Gastrocnemius medialis (tissue), 4 donors: ENCODE results near the gene JAG2. TPM values are rescaled to one million over a fixed set of nuclear protein-coding genes. Genes with fewer than 3 reads are reported as not detected.

Experiments used
- ATAC-seq, 2 donors: fragments of 150-250 bp; one replicate each; pipeline ENCODE4 v1.9.1; 2016
- DNase-seq, 2 donors: peaks; one replicate each; pipeline ENCODE4 v3.0.0-alpha.2; 2019
- H3K27ac ChIP-seq, 4 donors: fragments of 200-600 bp; sonication (generic); 1 replicate in 1 of 4; 2 replicates in 3 of 4; pipeline ENCODE4 v1.5.1; 2016 to 2018; ENCODE audit warnings: mild to moderate bottlenecking in 2 of 4, moderate library complexity in 1 of 4
- H3K27me3 ChIP-seq, 3 donors: fragments of 200-600 bp; sonication (generic) in 2 of 3; 1 replicate in 1 of 3; 2 replicates in 2 of 3; pipeline versions ENCODE4 v1.5.1 to v1.6.0; 2016 to 2019; ENCODE audit warnings: mild to moderate bottlenecking in 1 of 3, moderate library complexity in 1 of 3
- H3K36me3 ChIP-seq, 2 donors: fragments of 200-600 bp; sonication (generic) in 1 of 2; one replicate each; pipeline ENCODE4 v1.5.1; 2017 to 2018
- H3K4me1 ChIP-seq, 2 donors: fragments of 200-600 bp; sonication (generic) in 1 of 2; one replicate each; pipeline ENCODE4 v1.5.1; 2016 to 2017; ENCODE audit warnings: mild to moderate bottlenecking in 2 of 2
- H3K4me3 ChIP-seq, 4 donors: fragments of 200-600 bp; sonication (generic) in 3 of 4; 1 replicate in 1 of 4; 2 replicates in 3 of 4; pipeline ENCODE4 v1.5.1; 2016 to 2019; ENCODE audit warnings: mild to moderate bottlenecking in 2 of 4
- H3K9me3 ChIP-seq, 3 donors: fragments of 200-600 bp; sonication (generic) in 2 of 3; 1 replicate in 1 of 3; 2 replicates in 2 of 3; pipeline ENCODE4 v1.5.1; 2016 to 2019
- POLR2A ChIP-seq, 2 donors: fragments of 450-650 bp; IDR thresholded peaks; one replicate each; pipeline ENCODE4 v1.6.1; 2017; ENCODE audit warnings: antibody characterized with exemption in 2 of 2, mild to moderate bottlenecking in 2 of 2, moderate library complexity in 2 of 2
- in situ Hi-C, 4 donors: fragments of 200-750 bp; cut with MboI; loops; one replicate each; pipeline versions ENCODE4 v1.15.0 to v1.8.0; 2017; ENCODE audit warnings: low sequenced_read_pairs in 4 of 4
- intact Hi-C: fragments of 100-400 bp; cut with DNase I; formaldehyde crosslinking; loops from one replicate; pipeline ENCODE4 v1.15.1; 2023; ENCODE audit warnings: low total_unique reads
- total RNA-seq, 4 donors: library from RNA; depleted of rRNA; stranded (reverse); fragments of >200 nt; gene quantifications; one replicate each; pipeline versions ENCODE4 v1.1.0 to v1.2.3, GENCODE V29; 2016
- TF ChIP-seq, protein P1 (sequence below), 5 experiments: fragments of 450-650 bp in 3 of 5; fragments of 200-600 bp in 2 of 5; sonication (generic) in 2 of 5; IDR thresholded peaks in 4 of 5; conservative IDR thresholded peaks in 1 of 5; 1 replicate in 4 of 5; 2 replicates in 1 of 5; pipeline ENCODE4 v1.5.1; 2016 to 2019; ENCODE audit warnings: antibody characterized with exemption in 5 of 5, mild to moderate bottlenecking in 3 of 5, moderate library complexity in 3 of 5

JAG2 gene
- total RNA-seq, 4 donors from 2014 or later, result 8.0 to 17.9 (median 15.7) TPM

DNA sequence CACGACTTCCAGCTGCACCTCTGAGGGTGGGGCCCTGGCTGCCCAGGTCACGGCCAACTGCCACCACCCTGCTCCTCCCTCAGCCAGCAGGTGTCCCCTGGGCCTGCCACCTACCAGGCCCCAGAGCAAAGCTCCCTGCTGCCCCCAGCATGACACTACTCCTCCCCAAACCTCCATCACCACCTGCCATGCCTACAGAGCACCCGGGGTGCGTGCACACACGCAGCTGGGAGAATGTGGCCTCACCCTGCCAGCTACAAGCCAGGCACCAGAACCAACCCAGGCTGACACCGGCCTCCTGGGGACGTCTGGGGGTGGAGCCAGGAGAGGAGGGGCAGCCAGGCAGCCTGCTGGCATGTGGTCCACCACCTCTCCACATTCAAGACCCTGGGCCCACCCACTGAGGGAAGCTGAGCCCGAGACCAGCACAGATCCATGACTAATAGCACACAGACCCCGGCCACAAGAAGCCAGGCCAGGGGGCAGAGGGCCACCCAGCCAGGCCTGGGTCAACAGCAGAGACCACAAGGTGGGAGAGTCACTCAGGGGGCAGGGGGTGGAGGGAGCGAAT is 3.4 kb downstream of the JAG2 start:
- ATAC-seq (no peak), DNase-seq (no peak)
- H3K27me3 ChIP-seq, result no peaks in the 10 kb centered on the region
- peak overlapping the region in 2 of 4 donors; percentile 22 to 25 for H3K4me3 ChIP-seq
- TF ChIP-seq, protein P1, sequence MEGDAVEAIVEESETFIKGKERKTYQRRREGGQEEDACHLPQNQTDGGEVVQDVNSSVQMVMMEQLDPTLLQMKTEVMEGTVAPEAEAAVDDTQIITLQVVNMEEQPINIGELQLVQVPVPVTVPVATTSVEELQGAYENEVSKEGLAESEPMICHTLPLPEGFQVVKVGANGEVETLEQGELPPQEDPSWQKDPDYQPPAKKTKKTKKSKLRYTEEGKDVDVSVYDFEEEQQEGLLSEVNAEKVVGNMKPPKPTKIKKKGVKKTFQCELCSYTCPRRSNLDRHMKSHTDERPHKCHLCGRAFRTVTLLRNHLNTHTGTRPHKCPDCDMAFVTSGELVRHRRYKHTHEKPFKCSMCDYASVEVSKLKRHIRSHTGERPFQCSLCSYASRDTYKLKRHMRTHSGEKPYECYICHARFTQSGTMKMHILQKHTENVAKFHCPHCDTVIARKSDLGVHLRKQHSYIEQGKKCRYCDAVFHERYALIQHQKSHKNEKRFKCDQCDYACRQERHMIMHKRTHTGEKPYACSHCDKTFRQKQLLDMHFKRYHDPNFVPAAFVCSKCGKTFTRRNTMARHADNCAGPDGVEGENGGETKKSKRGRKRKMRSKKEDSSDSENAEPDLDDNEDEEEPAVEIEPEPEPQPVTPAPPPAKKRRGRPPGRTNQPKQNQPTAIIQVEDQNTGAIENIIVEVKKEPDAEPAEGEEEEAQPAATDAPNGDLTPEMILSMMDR (IDR thresholded peaks at IDR 0.05 in 4 of 5, conservative IDR thresholded peaks at IDR 0.05 in 1 of 5), result no peak
- TF ChIP-seq POLR2A (IDR thresholded peaks at IDR 0.05), result no peak
- peak overlapping the region; percentile 68 to 85 (median 74) for H3K27ac ChIP-seq
- in situ Hi-C loops, result no loop called here
- H3K36me3 ChIP-seq, result no peaks in the 10 kb centered on the region
- H3K9me3 ChIP-seq, result no peaks in the 10 kb centered on the region
- peaks cover 49 to 78% of the 10 kb centered on the region in 2 donors for H3K4me1 ChIP-seq
- intact Hi-C loops, result loop anchor here (5.0 to 10.0 kb wide), 3 partner anchors 162 to 330 kb away; partner anchors contain the start of genes CLBA1 and TEDC1

DNA sequence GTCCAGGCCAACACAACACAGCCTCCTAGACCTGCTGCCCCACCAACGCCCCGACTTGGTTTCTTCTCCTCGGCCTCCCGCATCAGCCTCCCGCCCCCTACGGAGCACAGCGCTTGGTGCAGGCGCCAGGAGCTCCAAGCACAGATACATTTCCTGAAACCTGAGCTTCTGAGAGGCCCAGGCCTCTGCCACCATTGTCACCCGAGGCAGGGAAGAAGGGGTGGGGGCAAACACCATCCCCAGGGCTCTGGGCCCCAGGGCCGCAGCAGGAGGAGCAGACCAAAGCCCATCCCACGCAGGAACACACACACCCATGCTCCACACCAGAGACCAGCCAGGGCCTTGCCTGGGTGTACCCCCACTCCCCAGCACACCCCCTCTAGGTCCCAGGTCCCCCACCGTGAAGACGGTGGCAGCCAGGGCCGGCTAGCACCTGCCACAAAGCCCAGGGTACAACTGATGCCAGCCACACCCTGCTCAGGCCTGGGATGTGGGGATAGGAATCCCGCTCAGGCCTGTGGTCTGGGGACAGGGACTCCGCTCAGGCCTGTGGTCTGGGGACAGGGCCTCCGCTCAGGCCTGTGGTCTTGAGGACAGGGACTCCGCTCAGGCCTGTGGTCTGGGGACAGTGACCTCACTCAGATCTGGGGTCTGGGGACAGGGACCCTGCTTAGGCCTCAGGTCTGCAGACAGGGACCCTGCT is 5.4 kb downstream of the JAG2 start:
- ATAC-seq (no peak), DNase-seq (no peak)
- peaks cover 41 to 71% of the 10 kb centered on the region in 2 donors for H3K4me1 ChIP-seq
- no peaks in the 10 kb centered on the region for H3K27me3 ChIP-seq
- no peak for TF ChIP-seq POLR2A (IDR thresholded peaks at IDR 0.05)
- TF ChIP-seq, protein P1 (IDR thresholded peaks at IDR 0.05 in 4 of 5, conservative IDR thresholded peaks at IDR 0.05 in 1 of 5), result no peak
- intact Hi-C loops (loop anchor here (10.0 kb wide), 2 partner anchors 178 to 332 kb away; partner anchors contain the start of genes CLBA1 and TEDC1), in situ Hi-C loops (no loop called here)
- H3K9me3 ChIP-seq, result no peaks in the 10 kb centered on the region
- no peaks in the 10 kb centered on the region for H3K36me3 ChIP-seq
- peak overlapping the region in 2 of 4 donors; percentile 68 to 85 for H3K27ac ChIP-seq
- H3K4me3 ChIP-seq, result no peak overlapping the region

DNA sequence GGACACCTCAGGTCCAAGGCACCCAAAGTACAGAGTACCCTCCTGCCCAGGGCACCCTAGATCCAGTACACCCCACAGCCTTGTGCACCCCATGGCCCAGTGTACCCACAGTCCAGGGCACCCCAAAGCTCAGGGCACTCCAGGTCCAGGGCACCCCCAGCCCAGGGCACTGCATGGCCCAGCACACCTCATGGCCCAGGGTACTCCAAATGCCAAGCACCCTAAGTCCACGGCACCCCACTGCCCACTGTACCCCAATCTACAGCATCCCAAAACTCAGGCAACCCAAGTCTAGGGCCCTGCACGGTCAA is 6.0 kb downstream of the JAG2 start:
- ATAC-seq, result no peak
- H3K27ac ChIP-seq, result no peak overlapping the region
- no peak overlapping the region for H3K4me3 ChIP-seq
- intact Hi-C loops (loop anchor here (10.0 kb wide), 2 partner anchors 178 to 332 kb away; partner anchors contain the start of genes CLBA1 and TEDC1), in situ Hi-C loops (no loop called here)
- no peaks in the 10 kb centered on the region for H3K36me3 ChIP-seq
- no peaks in the 10 kb centered on the region for H3K27me3 ChIP-seq
- no peaks in the 10 kb centered on the region for H3K9me3 ChIP-seq
- DNase-seq, result no peak
- H3K4me1 ChIP-seq, result peaks cover 41 to 71% of the 10 kb centered on the region in 2 donors
- TF ChIP-seq POLR2A (IDR thresholded peaks at IDR 0.05), result no peak
- TF ChIP-seq, protein P1 (IDR thresholded peaks at IDR 0.05 in 4 of 5, conservative IDR thresholded peaks at IDR 0.05 in 1 of 5), result no peak

DNA sequence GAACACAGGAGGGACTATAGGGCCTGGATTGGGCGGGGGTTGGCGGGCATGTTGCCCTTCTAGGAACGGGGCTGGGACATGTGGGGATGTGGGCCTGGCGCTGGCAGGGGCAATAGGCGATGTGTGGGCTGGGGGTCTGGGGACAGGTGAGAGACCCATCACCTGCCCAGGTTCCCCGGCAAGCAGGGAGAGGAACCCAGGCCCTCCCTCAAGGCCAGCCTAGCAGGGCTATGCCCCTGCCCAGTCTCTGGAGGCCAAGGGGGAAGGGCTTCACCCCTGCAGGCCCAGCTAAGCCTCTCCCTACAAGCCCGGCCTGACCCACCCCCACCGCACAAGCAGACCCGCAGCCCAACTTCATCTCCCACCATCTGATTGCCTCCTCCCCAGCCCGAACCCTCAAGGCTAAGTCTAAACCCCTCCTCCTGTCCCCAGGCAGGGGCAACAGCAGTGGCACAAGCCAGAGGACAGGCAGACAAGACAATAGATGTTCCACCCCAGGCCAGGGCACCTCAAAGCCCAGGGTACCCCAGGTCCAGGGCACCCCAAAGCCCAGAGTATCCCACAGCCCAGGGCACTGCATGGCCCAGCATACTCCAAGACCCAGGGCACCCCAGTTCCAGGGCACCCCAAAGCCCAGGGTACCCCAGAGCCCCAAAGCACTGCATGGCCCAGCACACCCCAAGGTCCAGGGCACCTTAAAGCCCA is 6.5 kb downstream of the JAG2 start:
- peaks cover 40 to 71% of the 10 kb centered on the region in 2 donors for H3K4me1 ChIP-seq
- H3K27ac ChIP-seq, result peak overlapping the region in 1 of 4 donors; percentile 0
- no peak for ATAC-seq
- no peaks in the 10 kb centered on the region for H3K9me3 ChIP-seq
- H3K36me3 ChIP-seq, result no peaks in the 10 kb centered on the region
- H3K4me3 ChIP-seq, result no peak overlapping the region
- no peak for TF ChIP-seq POLR2A (IDR thresholded peaks at IDR 0.05)
- TF ChIP-seq, protein P1 (IDR thresholded peaks at IDR 0.05 in 4 of 5, conservative IDR thresholded peaks at IDR 0.05 in 1 of 5), result no peak
- in situ Hi-C loops, result no loop called here
- DNase-seq, result no peak
- H3K27me3 ChIP-seq, result no peaks in the 10 kb centered on the region
- intact Hi-C loops, result loop anchor here (10.0 kb wide), 2 partner anchors 177 to 333 kb away; partner anchors contain the start of genes CLBA1 and TEDC1
